NCI-H345 treated with DMSO at 0.1 percent for 48 hours (cell line): ENCODE data around the gene PATZ1.

Experiments used
- DNase-seq: peaks from one replicate; lab custom pipeline; 2025; ENCODE audit not compliant: unreplicated experiment; lab: John Stamatoyannopoulos, UW

PATZ1 gene

DNA sequence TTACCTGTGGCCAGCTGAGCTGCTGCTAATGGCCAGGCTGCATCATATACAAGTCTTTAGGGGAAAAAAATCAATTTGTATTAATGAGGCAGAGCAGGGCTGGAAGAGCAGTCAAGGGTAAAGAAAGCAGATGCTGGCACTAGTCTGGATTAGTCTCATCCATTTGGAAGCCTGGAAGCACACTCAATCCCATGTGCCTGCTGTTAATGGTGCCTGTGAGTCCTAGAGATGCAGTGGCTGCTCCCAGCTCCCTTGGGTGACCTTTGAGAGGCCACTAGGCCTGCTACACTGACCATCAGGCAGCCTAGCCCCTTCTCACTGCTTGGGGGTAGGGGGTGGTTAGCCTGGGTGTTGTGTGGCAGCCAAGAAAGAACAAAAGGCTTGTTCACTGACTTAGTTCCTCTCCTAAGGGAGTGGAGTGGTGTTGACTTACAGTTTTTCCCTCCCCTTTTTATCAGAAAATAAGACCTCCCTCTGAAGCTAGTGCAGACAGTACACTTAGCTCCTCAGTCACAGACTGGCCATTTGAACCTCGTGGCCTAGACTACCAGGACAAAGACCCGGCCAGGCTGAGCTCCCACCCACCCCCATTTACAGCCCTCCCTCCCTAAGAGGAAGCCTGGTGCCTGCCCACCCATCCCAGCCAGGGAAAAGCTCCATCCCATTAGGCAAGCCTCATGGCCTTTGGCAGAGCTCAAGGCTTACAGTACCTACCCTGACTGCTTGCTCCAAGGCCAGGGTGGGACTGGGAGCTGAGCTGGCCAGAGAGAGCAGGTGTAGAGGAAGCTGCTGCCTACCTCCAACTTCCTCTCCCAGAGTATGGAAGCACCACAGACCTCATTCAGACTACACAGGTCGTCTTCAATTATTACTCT is 61.6 kb downstream of the PATZ1 start:
- no peak for DNase-seq

DNA sequence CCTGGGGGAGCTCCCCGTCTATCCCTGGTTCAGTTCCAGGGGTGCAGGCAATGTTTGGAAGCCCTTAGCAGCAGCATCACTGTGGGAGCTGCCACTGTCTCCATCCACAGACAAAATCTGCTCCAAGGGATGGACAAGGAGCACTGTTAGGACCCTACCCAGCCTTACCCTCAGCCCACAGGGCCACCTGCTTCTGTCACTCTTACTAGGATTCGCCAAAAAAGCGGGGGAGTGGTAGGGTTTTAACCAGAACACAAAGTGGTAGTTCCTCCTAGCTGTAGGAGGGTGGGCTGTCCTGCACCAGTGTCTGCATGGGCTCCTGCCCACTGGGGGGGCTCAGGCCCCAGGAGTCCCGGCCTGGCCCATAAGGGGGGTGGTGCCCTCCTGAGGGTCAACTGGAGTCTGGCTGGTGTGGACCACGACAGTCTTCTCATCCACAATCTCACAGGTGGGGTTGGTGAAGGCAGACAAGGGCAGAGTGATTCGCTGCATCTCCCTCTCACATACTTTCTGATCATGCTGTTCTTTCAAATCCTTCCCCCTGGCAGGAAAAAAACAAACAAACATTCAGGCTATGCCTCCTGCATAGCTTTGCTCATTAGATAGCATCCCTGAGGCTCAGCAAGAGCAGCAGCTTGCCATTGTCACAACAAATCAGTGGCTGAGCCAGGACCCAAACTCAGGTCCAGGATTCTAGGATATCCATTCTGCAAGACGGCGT is 63.2 kb downstream of the PATZ1 start:
- no peak for DNase-seq

DNA sequence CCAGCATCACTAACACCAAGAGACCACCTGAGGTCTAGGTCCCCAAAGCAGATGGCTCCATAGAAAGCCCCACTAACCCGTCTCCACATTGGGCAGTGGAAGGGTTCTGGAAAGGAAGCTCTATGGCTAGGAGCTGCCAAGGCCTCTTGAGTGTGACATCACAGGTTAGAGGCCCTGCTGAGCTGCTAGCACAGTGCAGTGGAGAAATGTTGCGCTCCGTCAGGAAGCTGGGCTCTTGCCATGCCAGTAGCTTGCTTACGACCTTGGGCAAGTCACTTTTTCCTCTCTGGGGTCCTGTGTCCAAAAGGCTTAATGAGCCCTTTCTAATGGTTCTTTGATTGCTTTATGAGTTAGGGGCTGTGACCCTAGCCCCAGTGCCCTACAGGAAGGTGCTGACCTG is 64.4 kb downstream of the PATZ1 start:
- no peak for DNase-seq

DNA sequence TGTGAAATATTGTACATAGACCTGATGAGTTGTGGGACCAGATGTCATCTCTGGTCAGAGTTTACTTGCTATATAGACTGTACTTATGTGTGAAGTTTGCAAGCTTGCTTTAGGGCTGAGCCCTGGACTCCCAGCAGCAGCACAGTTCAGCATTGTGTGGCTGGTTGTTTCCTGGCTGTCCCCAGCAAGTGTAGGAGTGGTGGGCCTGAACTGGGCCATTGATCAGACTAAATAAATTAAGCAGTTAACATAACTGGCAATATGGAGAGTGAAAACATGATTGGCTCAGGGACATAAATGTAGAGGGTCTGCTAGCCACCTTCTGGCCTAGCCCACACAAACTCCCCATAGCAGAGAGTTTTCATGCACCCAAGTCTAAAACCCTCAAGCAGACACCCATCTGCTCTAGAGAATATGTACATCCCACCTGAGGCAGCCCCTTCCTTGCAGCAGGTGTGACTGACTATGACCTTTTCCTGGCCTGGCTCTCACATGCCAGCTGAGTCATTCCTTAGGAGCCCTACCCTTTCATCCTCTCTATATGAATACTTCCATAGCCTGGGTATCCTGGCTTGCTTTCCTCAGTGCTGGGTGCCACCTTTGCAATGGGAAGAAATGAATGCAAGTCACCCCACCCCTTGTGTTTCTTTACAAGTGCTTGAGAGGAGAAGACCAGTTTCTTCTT is 66.2 kb downstream of the PATZ1 start:
- DNase-seq, result no peak

DNA sequence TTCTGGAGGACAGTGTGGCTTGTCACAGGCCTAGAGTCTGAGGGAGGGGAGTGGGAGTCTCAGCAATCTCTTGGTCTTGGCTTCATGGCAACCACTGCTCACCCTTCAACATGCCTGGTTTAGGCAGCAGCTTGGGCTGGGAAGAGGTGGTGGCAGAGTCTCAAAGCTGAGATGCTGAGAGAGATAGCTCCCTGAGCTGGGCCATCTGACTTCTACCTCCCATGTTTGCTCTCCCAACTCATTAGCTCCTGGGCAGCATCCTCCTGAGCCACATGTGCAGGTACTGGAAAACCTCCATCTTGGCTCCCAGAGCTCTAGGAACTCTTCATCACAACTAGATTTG is 66.8 kb downstream of the PATZ1 start:
- DNase-seq, result no peak

DNA sequence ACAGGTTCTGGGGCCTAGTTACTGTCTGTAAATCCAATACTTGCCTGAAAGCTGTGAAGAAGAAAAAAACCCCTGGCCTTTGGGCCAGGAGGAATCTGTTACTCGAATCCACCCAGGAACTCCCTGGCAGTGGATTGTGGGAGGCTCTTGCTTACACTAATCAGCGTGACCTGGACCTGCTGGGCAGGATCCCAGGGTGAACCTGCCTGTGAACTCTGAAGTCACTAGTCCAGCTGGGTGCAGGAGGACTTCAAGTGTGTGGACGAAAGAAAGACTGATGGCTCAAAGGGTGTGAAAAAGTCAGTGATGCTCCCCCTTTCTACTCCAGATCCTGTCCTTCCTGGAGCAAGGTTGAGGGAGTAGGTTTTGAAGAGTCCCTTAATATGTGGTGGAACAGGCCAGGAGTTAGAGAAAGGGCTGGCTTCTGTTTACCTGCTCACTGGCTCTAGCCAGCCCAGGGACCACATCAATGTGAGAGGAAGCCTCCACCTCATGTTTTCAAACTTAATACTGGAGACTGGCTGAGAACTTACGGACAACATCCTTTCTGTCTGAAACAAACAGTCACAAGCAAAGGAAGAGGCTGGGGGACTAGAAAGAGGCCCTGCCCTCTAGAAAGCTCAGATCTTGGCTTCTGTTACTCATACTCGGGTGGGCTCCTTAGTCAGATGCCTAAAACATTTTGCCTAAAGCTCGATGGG is 67.4 kb downstream of the PATZ1 start:
- DNase-seq, result no peak

DNA sequence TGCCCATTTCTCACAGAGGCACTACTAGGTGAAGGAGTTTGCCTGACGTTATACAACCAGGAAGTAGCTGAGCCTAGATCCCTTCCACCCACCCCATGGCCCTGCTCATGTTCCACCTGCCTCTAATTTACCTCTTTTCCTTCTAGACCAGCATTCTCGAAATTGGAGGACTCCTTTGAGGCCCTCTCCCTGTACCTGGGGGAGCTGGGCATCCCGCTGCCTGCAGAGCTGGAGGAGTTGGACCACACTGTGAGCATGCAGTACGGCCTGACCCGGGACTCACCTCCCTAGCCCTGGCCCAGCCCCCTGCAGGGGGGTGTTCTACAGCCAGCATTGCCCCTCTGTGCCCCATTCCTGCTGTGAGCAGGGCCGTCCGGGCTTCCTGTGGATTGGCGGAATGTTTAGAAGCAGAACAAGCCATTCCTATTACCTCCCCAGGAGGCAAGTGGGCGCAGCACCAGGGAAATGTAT is 68.0 kb downstream of the PATZ1 start:
- no peak for DNase-seq

DNA sequence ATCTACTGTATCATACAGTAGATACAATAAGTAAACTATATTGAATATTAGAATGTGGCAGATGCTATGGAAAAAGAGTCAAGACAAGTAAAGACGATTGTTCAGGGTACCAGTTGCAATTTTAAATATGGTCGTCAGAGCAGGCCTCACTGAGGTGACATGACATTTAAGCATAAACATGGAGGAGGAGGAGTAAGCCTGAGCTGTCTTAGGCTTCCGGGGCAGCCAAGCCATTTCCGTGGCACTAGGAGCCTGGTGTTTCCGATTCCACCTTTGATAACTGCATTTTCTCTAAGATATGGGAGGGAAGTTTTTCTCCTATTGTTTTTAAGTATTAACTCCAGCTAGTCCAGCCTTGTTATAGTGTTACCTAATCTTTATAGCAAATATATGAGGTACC is 68.4 kb downstream of the PATZ1 start:
- no peak for DNase-seq

DNA sequence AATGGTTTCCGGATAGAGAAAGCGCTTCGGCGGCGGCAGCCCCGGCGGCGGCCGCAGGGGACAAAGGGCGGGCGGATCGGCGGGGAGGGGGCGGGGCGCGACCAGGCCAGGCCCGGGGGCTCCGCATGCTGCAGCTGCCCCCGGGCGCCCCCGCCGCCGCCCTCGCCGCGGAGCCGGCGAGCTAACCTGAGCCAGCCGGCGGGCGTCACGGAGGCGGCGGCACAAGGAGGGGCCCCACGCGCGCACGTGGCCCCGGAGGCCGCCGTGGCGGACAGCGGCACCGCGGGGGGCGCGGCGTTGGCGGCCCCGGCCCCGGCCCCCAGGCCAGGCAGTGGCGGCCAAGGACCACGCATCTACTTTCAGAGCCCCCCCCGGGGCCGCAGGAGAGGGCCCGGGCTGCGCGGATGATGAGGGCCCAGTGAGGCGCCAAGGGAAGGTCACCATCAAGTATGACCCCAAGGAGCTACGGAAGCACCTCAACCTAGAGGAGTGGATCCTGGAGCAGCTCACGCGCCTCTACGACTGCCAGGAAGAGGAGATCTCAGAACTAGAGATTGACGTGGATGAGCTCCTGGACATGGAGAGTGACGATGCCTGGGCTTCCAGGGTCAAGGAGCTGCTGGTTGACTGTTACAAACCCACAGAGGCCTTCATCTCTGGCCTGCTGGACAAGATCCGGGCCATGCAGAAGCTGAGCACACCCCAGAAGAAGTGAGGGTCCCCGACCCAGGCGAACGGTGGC is 69.5 kb downstream of the PATZ1 start:
- DNase-seq, result no peak
